Activated CD8-positive, alpha-beta memory T cell treated with anti-CD3 and anti-CD28 coated beads for 1 hour (primary cell): ENCODE measurements around the gene NR5A1.

Experiments
- DNase-seq, 2 donors: peaks; one replicate each; pipeline ENCODE4 v3.0.0-alpha.2; 2020; ENCODE audit warnings: low read depth in 1 of 2; ENCODE audit errors: extremely low read depth in 1 of 2

The NR5A1 gene

GRCh38 chr9:124444166-124444565 is 63.0 kb downstream of the NR5A1 start:
- no peak for DNase-seq

GRCh38 chr9:124443625-124444024 is 63.6 kb downstream of the NR5A1 start:
- no peak for DNase-seq

GRCh38 chr9:124442826-124443225 is 64.4 kb downstream of the NR5A1 start:
- no peak for DNase-seq

DNA sequence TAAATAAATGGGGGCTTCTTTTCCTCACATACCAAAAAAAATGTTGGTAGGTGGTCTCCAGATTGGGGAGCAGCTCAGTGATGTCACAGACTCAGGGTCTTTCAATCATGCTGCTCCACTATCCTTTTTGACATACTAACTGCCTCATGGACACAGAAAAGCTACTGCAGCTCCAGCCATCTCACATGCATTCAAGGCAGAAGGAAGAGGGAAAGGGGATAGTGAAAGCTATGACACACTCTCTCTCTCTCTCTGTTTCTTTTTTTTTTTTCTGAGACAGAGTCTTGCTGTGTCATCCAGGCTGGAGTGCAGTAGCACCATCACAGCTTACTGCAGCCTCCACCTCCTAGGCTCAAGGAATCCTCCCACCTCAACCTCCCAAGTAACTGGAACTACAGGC is 64.8 kb downstream of the NR5A1 start:
- no peak for DNase-seq

GRCh38 chr9:124441291-124441690 is 65.9 kb downstream of the NR5A1 start:
- DNase-seq, result no peak

- DNase-seq, result no peak
These were observed 66.4 kb downstream of the NR5A1 start for GRCh38 chr9:124440786-124441185.

- no peak for DNase-seq
These were observed 67.4 kb downstream of the NR5A1 start for GRCh38 chr9:124439686-124440243.

DNA sequence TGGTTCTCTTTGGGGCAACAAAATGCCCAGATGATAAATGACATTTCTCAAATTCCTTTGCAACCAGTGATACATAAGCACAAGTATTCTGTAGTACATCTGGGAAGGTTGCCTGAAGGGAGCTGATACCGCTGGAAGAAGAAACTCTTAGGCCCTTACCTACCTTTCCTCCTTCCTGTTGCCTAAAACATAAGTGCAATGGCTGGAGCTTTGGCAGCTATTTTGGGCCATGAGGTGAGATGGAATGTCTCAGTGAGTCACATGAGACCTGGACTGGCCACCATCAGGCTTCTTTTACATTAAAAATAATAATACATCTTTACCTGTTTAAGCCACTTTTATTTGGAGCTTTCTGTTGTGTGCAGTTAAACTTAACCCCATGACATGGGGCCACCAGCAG is 68.1 kb downstream of the NR5A1 start:
- no peak for DNase-seq

- DNase-seq, result no peak
These were observed 69.1 kb downstream of the NR5A1 start for GRCh38 chr9:124438091-124438490.

DNA sequence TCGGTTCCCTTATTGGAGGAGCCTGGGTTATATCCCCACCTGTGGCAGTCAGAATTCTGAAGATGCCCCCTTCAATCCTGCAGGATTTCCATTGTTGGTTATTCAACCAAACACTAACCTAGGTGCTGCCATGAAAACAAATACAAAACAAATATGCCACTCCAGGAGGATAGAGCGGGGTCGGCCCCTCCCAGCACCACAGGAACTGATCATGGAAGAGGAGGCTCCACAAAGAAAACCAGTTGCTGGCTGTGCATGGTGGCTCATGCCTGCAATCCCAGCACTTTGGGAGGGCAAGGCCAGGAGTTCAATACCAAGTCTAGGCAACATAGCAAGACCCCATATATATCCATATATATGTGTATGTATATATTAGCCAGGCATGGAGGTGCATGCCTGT is 70.1 kb downstream of the NR5A1 start:
- no peak for DNase-seq

- DNase-seq, result no peak
These were observed 70.9 kb downstream of the NR5A1 start for GRCh38 chr9:124436320-124436719.
